HEK293T (cell line): ENCODE measurements around the gene CTDSP1.

ENCODE experiments used
- FOXK2 ChIP-seq: fragments of 450-650 bp; IDR thresholded peaks from 2 replicates; pipeline ENCODE4 v1.6.1; 2016; ENCODE audit warnings: mild to moderate bottlenecking
- FOXM1 ChIP-seq: fragments of 450-650 bp; IDR thresholded peaks from 2 replicates; pipeline ENCODE4 v1.6.1; 2017; ENCODE audit warnings: mild to moderate bottlenecking, borderline replicate concordance
- HDGF ChIP-seq: fragments of 450-650 bp; IDR thresholded peaks from 2 replicates; pipeline ENCODE4 v1.6.1; 2017; ENCODE audit warnings: antibody characterized with exemption, borderline replicate concordance
- SP1 ChIP-seq: fragments of 450-650 bp; IDR thresholded peaks from 2 replicates; pipeline ENCODE4 v1.6.1; 2017
- SUZ12 ChIP-seq: fragments of 450-650 bp; IDR thresholded peaks from 2 replicates; pipeline ENCODE4 v1.6.1; 2016; ENCODE audit warnings: mild to moderate bottlenecking
- TARDBP ChIP-seq: fragments of 450-650 bp; IDR thresholded peaks from 2 replicates; pipeline ENCODE4 v1.6.1; 2016

DNA sequence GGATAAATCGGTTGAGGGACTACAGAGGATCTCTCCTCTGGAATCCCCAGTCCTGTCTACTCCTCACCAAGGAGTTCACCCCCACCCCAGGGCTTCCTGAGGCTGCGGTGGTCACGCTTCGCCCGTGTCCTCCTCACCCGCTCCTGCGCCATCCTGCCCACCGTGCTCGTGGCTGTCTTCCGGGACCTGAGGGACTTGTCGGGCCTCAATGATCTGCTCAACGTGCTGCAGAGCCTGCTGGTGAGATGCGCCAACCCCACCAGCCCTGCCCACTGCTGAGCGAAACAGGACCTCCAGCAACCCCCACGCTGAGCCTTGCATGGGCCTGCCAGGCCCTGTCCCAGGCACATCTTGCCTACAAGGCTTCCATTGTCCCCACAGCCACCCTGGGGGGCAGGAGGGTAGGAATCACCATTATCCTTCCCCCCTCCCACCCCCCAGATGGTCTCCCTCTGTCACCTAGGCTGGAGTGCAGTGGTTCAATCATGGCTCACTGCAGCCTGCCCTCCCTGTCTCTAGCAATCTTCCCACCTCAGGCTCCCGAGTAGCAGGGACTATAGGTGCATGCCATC is 6.7 kb upstream of the CTDSP1 start:
- TF ChIP-seq HDGF = no peak
- no peak for TF ChIP-seq SP1
- TF ChIP-seq FOXM1 = no peak
- no peak for TF ChIP-seq SUZ12
- no peak for TF ChIP-seq FOXK2
- TF ChIP-seq TARDBP = no peak
